Measurements from ENCODE around the gene C1orf159. TPM values are rescaled to one million over a fixed set of nuclear protein-coding genes. Genes with fewer than 3 reads are reported as not detected.

The C1orf159 gene
- total RNA-seq, 1 donor from 2014 or later = 8.0 TPM

- Histone ChIP-seq H3K27ac (no peak overlapping the region), H3K4me1 (no peaks in the 10 kb centered on the region), H3K36me3 (no peaks in the 10 kb centered on the region), H3K4me3 (no peak overlapping the region), H3K9ac (no peak overlapping the region), H4K20me1 (ENCODE audit: low read depth) (no peaks in the 10 kb centered on the region), H3K27me3 (no peaks in the 10 kb centered on the region), H3K4me2 (no peak overlapping the region), H2AFZ (replicated peaks) (no peak overlapping the region), H3K79me2 (ENCODE audit: low read depth) (no peaks in the 10 kb centered on the region), H3K9me3 (ENCODE audit: low read depth) (no peaks in the 10 kb centered on the region), H3F3A (ENCODE audit: low read depth) (no peaks in the 10 kb centered on the region)
- H3K4me3 Mint-ChIP-seq = no peak overlapping the region
- H3K27me3 Mint-ChIP-seq (ENCODE audit: insufficient read depth, low read depth) = peaks cover 2% of the 10 kb centered on the region
- TF ChIP-seq EZH2 (IDR thresholded peaks at IDR 0.05) = no peak
- TF ChIP-seq CTCF (IDR thresholded peaks at IDR 0.05) = no peak
- no peak for TF ChIP-seq EZH2phosphoT487 (IDR thresholded peaks at IDR 0.05)
- H3K27ac Mint-ChIP-seq = no peak overlapping the region
- peaks cover 3% of the 10 kb centered on the region for H3K4me1 Mint-ChIP-seq
- H3K36me3 Mint-ChIP-seq = peaks cover 11% of the 10 kb centered on the region
- peaks cover 18% of the 10 kb centered on the region for H3K9me3 Mint-ChIP-seq
- DNase-seq (ENCODE audit: low spot score) = no peak
These were observed 20.9 kb downstream of the C1orf159 start for GRCh38 chr1:1094981-1095380.

GRCh38 chr1:1093610-1093943 is 22.3 kb downstream of the C1orf159 start:
- Mint-ChIP-seq H3K4me3 (no peak overlapping the region), H3K36me3 (peaks cover 3% of the 10 kb centered on the region), H3K27ac (no peak overlapping the region), H3K9me3 (peaks cover 8% of the 10 kb centered on the region), H3K27me3 (ENCODE audit: insufficient read depth, low read depth) (peaks cover 2% of the 10 kb centered on the region), H3K4me1 (peaks cover 3% of the 10 kb centered on the region)
- Histone ChIP-seq H2AFZ (replicated peaks) (no peak overlapping the region), H3K4me1 (no peaks in the 10 kb centered on the region), H3K9ac (no peak overlapping the region), H4K20me1 (ENCODE audit: low read depth) (no peaks in the 10 kb centered on the region), H3K79me2 (ENCODE audit: low read depth) (no peaks in the 10 kb centered on the region), H3K4me2 (no peak overlapping the region), H3K27ac (no peak overlapping the region), H3K27me3 (no peaks in the 10 kb centered on the region), H3K4me3 (no peak overlapping the region), H3K36me3 (no peaks in the 10 kb centered on the region), H3K9me3 (ENCODE audit: low read depth) (no peaks in the 10 kb centered on the region), H3F3A (ENCODE audit: low read depth) (no peaks in the 10 kb centered on the region)
- no peak for DNase-seq (ENCODE audit: low spot score)
- TF ChIP-seq EZH2 (IDR thresholded peaks at IDR 0.05) (no peak), EZH2phosphoT487 (IDR thresholded peaks at IDR 0.05) (no peak), CTCF (IDR thresholded peaks at IDR 0.05) (no peak)

- no peak for DNase-seq (ENCODE audit: low spot score)
- Mint-ChIP-seq H3K4me1 (peaks cover 3% of the 10 kb centered on the region), H3K9me3 (peaks cover 8% of the 10 kb centered on the region), H3K4me3 (peak overlapping the region; percentile 11), H3K27me3 (ENCODE audit: insufficient read depth, low read depth) (peaks cover 2% of the 10 kb centered on the region), H3K27ac (no peak overlapping the region), H3K36me3 (peaks cover 3% of the 10 kb centered on the region)
- no peak overlapping the region for H3K4me2 ChIP-seq
- H3K4me3 ChIP-seq = no peak overlapping the region
- H3K4me1 ChIP-seq = no peaks in the 10 kb centered on the region
- no peaks in the 10 kb centered on the region for H4K20me1 ChIP-seq (ENCODE audit: low read depth)
- TF ChIP-seq CTCF (IDR thresholded peaks at IDR 0.05) = no peak
- TF ChIP-seq EZH2 (IDR thresholded peaks at IDR 0.05) = no peak
- TF ChIP-seq EZH2phosphoT487 (IDR thresholded peaks at IDR 0.05) = no peak
- H3K9me3 ChIP-seq (ENCODE audit: low read depth) = no peaks in the 10 kb centered on the region
- no peaks in the 10 kb centered on the region for H3K27me3 ChIP-seq
- H3K79me2 ChIP-seq (ENCODE audit: low read depth) = no peaks in the 10 kb centered on the region
- no peak overlapping the region for H3K27ac ChIP-seq
- H3K9ac ChIP-seq = no peak overlapping the region
- H3F3A ChIP-seq (ENCODE audit: low read depth) = no peaks in the 10 kb centered on the region
- no peaks in the 10 kb centered on the region for H3K36me3 ChIP-seq
- no peak overlapping the region for H2AFZ ChIP-seq (replicated peaks)
These were observed 22.8 kb downstream of the C1orf159 start for GRCh38 chr1:1092894-1093609.

Measured in neural progenitor cell (in vitro differentiated cells).